ENCODE results near the gene CXCL16.
"Not testable (repeated sequence)": the region's sequence is repeated elsewhere in the genome, so short reads cannot be mapped to it uniquely, and the experiment has no call there.

CXCL16 gene

DNA sequence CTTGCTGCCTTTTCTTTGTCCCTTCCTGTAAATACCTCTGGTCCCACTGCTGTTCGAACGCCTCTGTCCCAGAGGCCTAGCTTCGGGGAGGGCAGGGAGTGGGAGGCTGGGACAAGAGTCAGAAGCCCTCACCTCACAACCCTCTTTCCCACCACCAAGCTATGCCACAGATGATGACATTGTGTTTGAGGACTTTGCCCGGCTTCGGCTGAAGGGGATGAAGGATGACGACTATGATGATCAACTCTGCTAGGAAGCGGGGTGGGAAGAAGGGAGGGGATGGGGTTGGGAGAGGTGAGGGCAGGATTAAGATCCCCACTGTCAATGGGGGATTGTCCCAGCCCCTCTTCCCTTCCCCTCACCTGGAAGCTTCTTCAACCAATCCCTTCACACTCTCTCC lies 18.9 kb downstream of the CXCL16 start:
- DNase-seq = no peak

DNA sequence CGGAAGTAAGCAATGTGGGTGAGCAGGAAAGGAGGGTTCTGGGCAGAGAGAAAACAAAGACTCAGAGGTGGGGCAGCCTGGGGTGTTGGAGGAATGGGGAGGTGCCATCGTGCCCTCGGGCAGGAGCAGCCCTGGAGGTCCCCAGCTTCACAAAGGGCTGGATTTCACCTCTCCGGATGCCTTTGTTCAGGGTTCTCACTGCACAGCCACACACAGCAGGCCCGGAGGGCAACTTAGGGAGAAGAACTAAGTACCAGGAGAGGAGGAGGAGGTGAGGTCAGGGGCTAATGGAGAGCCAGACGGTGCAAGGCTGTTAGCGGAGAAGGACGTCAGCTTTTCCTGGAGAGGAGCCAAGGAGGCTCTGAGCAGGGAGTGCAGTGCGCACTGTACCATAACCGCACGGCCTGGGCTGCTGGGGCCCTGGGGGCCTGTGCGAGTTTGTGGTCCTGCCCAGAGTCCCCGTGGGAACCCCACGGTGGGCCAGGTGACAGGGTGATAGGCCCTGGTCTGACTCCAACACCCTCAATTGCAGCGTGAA lies 20.0 kb downstream of the CXCL16 start:
- no peak for DNase-seq

- DNase-seq = no peak
These were observed 20.6 kb downstream of the CXCL16 start for GRCh38 chr17:4719146-4719545.

DNA sequence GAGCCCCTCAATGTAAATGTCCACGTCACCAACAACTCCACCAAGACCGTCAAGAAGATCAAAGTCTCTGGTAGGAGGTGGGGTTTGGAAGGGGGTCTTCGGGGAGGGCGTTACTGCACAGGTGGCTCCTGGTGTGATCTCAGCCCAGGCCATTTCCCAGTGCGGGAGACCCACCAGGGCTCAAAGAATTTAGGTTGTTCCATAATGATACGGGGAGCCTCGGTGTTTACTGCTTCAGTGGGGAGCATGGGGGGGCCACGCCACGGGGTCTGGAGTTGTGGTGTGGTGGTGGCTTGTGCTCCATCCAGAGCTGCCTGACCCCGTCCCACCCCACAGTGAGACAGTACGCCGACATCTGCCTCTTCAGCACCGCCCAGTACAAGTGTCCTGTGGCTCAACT lies 21.5 kb downstream of the CXCL16 start:
- no peak for DNase-seq

GRCh38 chr17:4717791-4718190 lies 21.9 kb downstream of the CXCL16 start:
- no peak for DNase-seq

DNA sequence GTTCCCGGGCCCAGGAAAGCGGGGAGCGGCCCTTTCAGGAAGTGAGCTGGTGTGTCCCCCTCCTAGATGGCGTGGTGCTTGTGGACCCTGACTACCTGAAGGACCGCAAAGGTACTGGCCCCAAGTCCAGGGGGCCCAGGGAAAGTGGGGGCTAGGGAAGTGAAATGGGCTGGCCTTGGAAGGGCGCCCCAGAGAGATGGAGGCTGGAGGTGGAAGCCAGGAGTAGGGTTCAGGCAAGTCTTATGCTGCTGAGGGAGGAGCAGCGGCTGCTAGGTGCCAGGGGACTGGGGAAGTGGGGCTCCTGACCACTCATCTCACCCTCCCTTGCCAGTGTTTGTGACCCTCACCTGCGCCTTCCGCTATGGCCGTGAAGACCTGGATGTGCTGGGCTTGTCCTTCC lies 23.6 kb downstream of the CXCL16 start:
- DNase-seq = no peak

GRCh38 chr17:4715063-4715744 lies 24.5 kb downstream of the CXCL16 start:
- peak in 4 of 5 experiments; percentile 19 to 85 (median 52) for DNase-seq

- DNase-seq = not testable (repeated sequence)
These were observed 25.2 kb downstream of the CXCL16 start for GRCh38 chr17:4714340-4715062.

DNA sequence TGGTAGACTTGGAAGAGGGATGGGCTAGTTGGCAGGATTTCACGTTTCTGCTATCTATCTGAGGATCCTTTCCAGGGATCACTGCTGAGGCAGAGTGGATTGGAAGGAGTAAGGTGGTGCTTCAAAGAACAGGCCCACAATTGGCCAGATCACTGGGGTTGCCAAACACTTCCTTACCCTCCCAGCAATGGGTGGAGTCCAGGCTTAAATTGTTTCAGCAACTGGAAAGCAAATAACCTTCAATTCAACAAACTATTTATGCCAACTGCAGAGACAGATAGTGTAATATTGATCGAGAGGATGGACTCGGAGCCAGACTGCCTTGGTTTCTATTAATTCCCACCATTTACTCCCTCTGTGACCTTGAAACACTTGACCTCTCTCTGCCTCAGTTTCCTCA lies 27.2 kb downstream of the CXCL16 start:
- peak in 1 of 5 experiments; percentile 29 for DNase-seq

GRCh38 chr17:4711661-4712181 lies 28.0 kb downstream of the CXCL16 start:
- no peak for DNase-seq

- DNase-seq = peak in 3 of 5 experiments; percentile 12 to 82 (median 19)
These were observed 28.8 kb downstream of the CXCL16 start for GRCh38 chr17:4710693-4711634.

DNA sequence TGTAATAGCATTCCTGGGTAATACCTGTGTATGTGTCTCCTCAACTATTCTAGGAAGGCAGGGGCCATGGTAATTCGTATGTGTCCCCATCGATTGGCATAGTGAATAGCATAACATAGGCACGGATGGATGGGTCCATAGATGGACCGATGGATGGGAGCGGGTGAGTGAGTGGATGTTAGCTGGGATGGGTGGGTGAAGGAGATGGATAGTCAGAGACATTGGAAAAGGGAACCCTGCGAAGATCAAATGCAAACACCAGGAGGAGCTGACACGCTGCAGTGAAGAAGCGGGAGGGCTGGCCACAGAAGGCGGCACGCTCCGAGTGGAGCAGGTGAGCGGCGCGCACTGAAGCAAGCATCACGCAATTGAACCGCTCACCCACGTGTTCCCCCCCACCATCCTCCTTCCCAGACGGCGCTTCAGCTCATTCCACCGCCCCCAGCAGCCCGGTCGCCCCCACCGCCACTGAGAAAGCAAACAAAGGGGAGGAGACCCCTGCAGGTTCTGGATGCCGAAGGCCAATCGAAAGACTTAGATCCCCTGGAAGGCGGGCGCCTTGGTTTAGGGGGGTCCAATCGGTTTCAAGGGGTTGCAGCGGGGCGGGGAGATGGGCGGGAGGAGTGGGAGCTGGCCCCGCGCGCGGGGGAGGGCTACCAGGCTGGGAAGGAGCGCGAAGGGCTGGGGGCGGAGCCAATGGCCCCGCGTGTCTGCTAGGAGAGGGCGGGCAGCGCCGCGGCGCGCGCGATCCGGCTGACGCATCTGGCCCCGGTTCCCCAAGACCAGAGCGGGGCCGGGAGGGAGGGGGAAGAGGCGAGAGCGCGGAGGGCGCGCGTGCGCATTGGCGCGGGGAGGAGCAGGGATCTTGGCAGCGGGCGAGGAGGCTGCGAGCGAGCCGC lies 29.7 kb downstream of the CXCL16 start, which contains the start of gene ARRB2:
TSS of gene ARRB2 (plus strand) at position 839 of the 899 bp plus-strand sequence. CDS start 90 bp downstream, outside the sequence.
- peak; percentile 96 to 99 (median 99) for DNase-seq

GRCh38 chr17:4708436-4708835 lies 31.3 kb downstream of the CXCL16 start:
- peak in 4 of 5 experiments; percentile 23 to 75 (median 41) for DNase-seq

GRCh38 chr17:4706121-4706520 lies 33.6 kb downstream of the CXCL16 start:
- DNase-seq = no peak

DNA sequence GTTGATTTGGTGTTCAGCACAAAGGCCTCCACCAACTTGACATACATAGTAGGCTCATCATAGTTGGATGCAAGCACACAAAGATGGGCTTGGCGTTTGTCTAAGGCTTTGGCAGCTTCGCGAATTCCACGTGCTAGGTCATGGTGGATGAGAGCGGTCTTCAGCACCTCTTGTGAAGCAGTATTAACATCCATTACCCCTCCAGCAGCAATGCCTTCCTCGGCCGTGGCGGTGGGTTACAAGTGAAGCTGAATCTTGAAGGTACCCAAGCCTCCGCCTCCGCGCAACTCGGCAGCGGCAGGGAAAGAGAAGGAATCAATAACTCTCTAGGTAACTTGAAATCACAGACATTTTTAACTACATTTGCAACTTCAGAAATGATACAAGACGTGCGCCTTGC lies 34.7 kb downstream of the CXCL16 start:
- DNase-seq = no peak

GRCh38 chr17:4704574-4704907 lies 35.2 kb downstream of the CXCL16 start:
- not testable (repeated sequence) for DNase-seq

DNA sequence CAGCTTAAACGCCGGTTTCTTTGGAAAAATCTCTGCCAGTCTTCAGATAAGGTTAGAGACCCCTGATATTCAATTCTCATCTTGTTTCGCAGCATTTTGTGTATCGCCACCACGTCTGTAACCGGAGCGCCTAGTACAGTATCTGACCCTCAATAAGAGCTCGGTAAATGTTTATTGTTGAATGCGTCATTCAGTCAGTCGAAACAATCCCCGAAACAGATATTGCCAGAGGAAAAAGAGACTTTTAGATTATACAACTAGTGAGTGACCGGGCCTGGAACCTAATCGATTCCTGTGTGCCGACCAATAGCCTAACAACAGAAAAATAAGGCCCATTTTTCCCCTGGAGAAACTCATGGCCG lies 36.4 kb downstream of the CXCL16 start:
- no peak for DNase-seq

DNA sequence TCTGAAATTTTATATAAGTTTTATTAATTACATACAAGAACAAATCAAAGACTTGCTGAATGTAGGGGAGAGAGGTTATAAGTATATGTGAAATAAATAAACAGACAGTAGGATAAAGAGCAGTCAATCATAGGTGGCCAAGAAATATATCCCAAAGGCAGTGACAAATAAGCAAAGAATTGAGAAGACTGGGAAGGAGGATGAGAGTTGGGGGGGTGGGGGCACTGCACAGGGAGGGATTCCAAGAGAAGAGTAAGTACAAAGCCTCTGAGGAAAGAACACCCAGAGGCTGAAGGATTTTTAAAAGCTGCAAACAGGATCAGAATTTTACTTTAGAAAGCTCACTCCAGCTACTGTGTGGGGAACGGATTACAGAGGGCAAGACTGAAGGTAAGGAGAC lies 38.6 kb downstream of the CXCL16 start:
- DNase-seq = no peak

DNA sequence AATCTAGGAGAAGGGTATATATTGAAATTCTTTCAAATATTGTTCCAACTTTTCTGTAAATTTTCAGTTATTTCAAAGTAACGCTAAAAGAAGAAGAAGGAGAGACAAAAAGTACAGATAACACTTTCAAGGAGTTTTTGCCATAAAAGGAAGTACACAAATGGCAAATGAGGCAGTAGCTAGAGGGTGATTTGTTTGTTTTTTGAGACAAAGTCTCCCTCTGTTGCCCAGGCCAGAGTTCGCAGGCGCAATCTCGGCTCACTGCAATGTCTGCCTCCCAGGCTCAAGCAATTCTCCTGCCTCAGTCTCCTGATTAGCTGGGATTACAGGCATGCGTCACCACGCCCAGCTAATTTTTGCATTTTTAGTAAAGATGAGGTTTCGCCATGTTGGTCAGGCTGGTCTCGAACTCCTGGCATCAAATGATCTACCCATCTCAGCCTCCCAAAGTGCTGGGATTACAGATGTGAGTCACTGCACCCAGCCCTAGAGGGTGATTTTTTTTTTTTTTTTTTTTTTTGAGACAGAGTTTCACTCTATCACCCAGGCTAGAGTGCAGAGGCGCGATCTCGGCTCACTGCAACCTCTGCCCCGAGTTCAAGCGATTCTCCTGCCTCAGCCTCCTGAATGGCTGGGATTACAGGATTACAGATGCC lies 40.2 kb downstream of the CXCL16 start:
- DNase-seq = not testable (repeated sequence)

GRCh38 chr17:4696437-4696805 lies 43.3 kb downstream of the CXCL16 start:
- DNase-seq = peak in 2 of 5 experiments; percentile 49 to 87

DNA sequence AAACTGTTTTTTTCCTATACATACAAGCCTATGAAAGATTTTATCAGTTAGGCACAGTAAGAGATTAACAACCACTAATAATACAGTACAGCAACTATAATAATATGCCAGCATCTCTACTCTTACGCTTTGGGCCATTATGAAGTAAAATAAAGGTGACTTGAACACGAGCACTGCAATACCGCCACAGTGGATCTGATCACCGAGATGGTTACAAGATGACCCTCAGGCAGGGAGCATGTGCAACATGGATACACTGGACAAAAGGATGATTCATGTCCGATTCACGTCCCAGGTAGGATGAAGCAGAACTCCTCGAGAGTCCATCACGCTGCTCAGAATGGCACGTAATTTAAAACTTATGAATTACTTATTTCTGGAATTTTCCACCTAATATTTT lies 46.3 kb downstream of the CXCL16 start:
- no peak for DNase-seq

Measured in T-helper 2 cell (primary cell).